Neutrophil (primary cell): ENCODE measurements around the gene RAC3.
"Not testable (repeated sequence)": the region's sequence is repeated elsewhere in the genome, so short reads cannot be mapped to it uniquely, and the experiment has no call there.

Experiments used
- H3K27ac ChIP-seq: fragments of 200-600 bp; sonication (generic); 2 replicates; pipeline ENCODE4 v1.5.1; 2016; ENCODE audit warnings: mild to moderate bottlenecking, moderate library complexity
- H3K27me3 ChIP-seq: fragments of 200-600 bp; sonication (generic); 2 replicates; pipeline ENCODE4 v1.6.0; 2016; ENCODE audit warnings: mild to moderate bottlenecking
- H3K36me3 ChIP-seq: fragments of 200-600 bp; sonication (generic); 2 replicates; pipeline ENCODE4 v1.5.1; 2017
- H3K4me1 ChIP-seq, 2 experiments: fragments of 200-600 bp in 1 of 2; sonication (generic) in 1 of 2; 1 replicate in 1 of 2; 2 replicates in 1 of 2; pipeline versions ENCODE4 v1.5.1 to v1.6.1; 2013 to 2016; ENCODE audit warnings: low read depth in 1 of 2, low read length in 1 of 2, mild to moderate bottlenecking in 1 of 2, moderate library complexity in 1 of 2; ENCODE audit not compliant: control insufficient read depth in 1 of 2, insufficient read depth in 1 of 2
- H3K4me3 ChIP-seq, 2 experiments: fragments of 200-600 bp in 1 of 2; sonication (generic) in 1 of 2; 1 replicate in 1 of 2; 2 replicates in 1 of 2; pipeline ENCODE4 v1.5.1; 2013 to 2016; ENCODE audit warnings: low read depth in 1 of 2, low read length in 1 of 2, mild to moderate bottlenecking in 1 of 2, moderate library complexity in 1 of 2
- H3K9me3 ChIP-seq: fragments of 200-600 bp; sonication (generic); 2 replicates; pipeline ENCODE4 v1.5.1; 2016
- CTCF ChIP-seq: fragments of 200-600 bp; sonication (generic); IDR thresholded peaks from 2 replicates; pipeline ENCODE4 v1.5.1; 2016; ENCODE audit warnings: antibody characterized with exemption

RAC3 gene

DNA sequence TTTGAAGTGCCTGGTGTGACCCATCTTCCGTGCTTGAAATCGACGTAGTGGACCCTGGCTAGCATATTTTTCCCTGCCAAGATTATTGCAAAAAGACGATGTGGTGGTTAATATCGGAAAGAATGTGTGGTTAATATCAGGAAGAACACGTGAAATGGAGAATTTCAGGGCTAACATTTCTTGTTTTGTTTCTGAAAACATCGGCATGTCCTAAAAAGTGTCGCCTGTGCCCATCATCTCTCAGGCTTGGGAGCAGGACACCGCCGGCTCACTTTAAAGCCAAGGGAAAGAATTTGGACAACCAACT, 6.4 kb downstream of the RAC3 start:
- Histone ChIP-seq H3K27me3 (peaks cover under 1% of the 10 kb centered on the region), H3K36me3 (no peaks in the 10 kb centered on the region), H3K4me3 (peak overlapping the region; percentile 67 to 80), H3K4me1 (peaks cover 22 to 26% of the 10 kb centered on the region in 2 experiments), H3K9me3 (no peaks in the 10 kb centered on the region), H3K27ac (peak overlapping the region; percentile 90)
- no peak for TF ChIP-seq CTCF

DNA sequence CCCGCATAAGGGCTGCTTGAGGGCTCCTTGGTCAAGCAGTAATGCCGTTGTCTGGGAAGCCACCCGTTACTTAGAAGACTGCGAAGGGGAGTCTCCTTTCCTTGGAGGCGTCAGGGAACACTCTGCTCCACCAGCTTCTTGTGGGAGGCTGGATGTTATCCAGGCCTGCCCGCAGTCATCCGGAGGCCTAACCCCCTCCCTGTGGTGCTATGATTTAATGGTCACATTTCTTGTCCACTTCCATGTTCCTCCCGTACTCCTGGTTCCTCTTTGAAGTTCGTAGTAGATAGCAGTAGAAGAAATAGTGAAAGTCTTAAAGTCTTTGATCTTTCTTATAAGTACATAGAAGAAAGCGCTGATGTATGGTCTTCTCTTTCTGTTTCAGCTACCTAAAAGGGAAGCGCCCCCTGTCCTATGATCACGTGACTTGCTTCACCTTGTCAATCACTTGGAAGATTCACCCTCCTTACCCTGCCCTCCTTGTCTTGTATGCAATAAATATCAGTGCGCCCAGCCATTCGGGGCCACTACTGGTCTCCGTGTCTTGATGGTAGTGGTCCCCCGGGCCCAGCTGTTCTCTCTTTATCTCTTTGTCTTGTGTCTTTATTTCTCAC, 7.4 kb downstream of the RAC3 start:
- not testable (repeated sequence) for H3K36me3 ChIP-seq, H3K9me3 ChIP-seq, H3K27me3 ChIP-seq, H3K4me3 ChIP-seq, H3K27ac ChIP-seq
- peaks cover 22 to 26% of the 10 kb centered on the region in 2 experiments for H3K4me1 ChIP-seq

GRCh38 chr17:82039695-82040299, 8.3 kb downstream of the RAC3 start:
- Histone ChIP-seq H3K4me1 (peaks cover 22 to 26% of the 10 kb centered on the region in 2 experiments), H3K9me3 (no peaks in the 10 kb centered on the region), H3K36me3 (no peaks in the 10 kb centered on the region), H3K4me3 (no peak overlapping the region), H3K27ac (no peak overlapping the region), H3K27me3 (no peaks in the 10 kb centered on the region)
- TF ChIP-seq CTCF = no peak

DNA sequence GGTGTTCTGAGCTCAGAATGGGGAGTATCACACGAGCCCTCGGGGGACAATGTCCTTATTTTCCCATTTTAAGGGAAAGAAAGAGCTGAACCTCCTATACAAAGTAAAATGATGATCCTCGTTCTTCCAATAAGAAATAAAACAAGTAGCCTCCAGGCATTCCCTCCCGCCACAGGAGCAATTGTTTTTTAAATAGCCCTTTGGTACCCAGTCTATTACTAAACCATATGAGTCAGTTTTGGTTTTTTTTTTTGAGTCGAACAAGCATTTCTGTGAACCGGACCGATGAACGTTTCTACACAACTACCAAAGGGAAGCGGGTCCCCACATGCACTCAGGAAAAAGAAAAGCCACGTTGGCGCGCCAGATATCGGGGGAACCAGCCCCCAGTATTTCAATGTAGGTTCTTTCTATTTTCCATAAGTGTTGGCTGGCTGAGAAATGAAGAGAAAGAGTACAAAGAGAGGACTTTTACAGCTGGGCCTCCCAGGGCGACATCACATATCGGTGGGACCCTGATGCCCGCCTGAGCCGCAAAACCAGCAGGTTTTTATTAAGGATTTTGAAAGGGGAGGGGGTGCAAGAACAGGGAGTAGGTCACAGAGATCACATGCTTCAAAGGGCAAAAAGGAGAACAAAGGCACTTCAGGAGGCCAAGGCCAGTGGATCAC, 9.8 kb downstream of the RAC3 start:
- Histone ChIP-seq H3K4me1 (peaks cover 15 to 18% of the 10 kb centered on the region in 2 experiments), H3K36me3 (no peaks in the 10 kb centered on the region), H3K4me3 (no peak overlapping the region), H3K9me3 (no peaks in the 10 kb centered on the region), H3K27me3 (no peaks in the 10 kb centered on the region), H3K27ac (no peak overlapping the region)
- TF ChIP-seq CTCF = no peak

GRCh38 chr17:82042649-82043048, 11.2 kb downstream of the RAC3 start:
- Histone ChIP-seq H3K36me3 (peaks cover 12% of the 10 kb centered on the region), H3K27me3 (no peaks in the 10 kb centered on the region)
- no peak for TF ChIP-seq CTCF

GRCh38 chr17:82043507-82043906, 12.0 kb downstream of the RAC3 start:
- Histone ChIP-seq H3K9me3 (no peaks in the 10 kb centered on the region), H3K36me3 (peaks cover 21% of the 10 kb centered on the region), H3K27ac (no peak overlapping the region), H3K4me1 (no peaks in the 10 kb centered on the region), H3K4me3 (no peak overlapping the region), H3K27me3 (no peaks in the 10 kb centered on the region)
- no peak for TF ChIP-seq CTCF

More at GRCh38 chr17:82042649-82043048, 11.2 kb downstream of the RAC3 start:
- Histone ChIP-seq H3K4me1 (peaks cover 5% of the 10 kb centered on the region in 2 experiments), H3K27ac (no peak overlapping the region), H3K9me3 (no peaks in the 10 kb centered on the region), H3K4me3 (no peak overlapping the region)
